Memory B cell (primary cell): ENCODE results near the gene IQSEC1.

Source experiments
- ATAC-seq: fragments of 150-1000 bp; cut with Tn5 transposase; 2 replicates; pipeline ENCODE4 v1.10.0; 2021; ENCODE audit warnings: low read depth, mild to moderate bottlenecking, moderate library complexity
- DNase-seq, 2 donors: peaks; one replicate each; pipeline ENCODE4 v3.0.0; 2022; ENCODE audit warnings: low spot score in 2 of 2
- H3K27ac Mint-ChIP-seq: one replicate; pipeline ENCODE4 v1.8.0; 2022; ENCODE audit warnings: mild to moderate bottlenecking, moderate library complexity, mixed read lengths
- H3K27me3 Mint-ChIP-seq: one replicate; pipeline ENCODE4 v1.8.0; 2022; ENCODE audit warnings: mixed read lengths
- H3K36me3 Mint-ChIP-seq: one replicate; pipeline ENCODE4 v1.8.0; 2022; ENCODE audit warnings: mild to moderate bottlenecking, mixed read lengths
- H3K4me1 Mint-ChIP-seq: one replicate; pipeline ENCODE4 v1.8.0; 2022; ENCODE audit warnings: mixed read lengths
- H3K4me3 Mint-ChIP-seq: one replicate; pipeline ENCODE4 v1.8.0; 2022; ENCODE audit warnings: mild to moderate bottlenecking, moderate library complexity, mixed read lengths
- H3K9me3 Mint-ChIP-seq: one replicate; pipeline ENCODE4 v1.8.0; 2022; ENCODE audit warnings: mixed read lengths

The IQSEC1 gene

GRCh38 chr3:12939137-12939536 is 134.1 kb downstream of the IQSEC1 start:
- Mint-ChIP-seq H3K4me3 (no peak overlapping the region), H3K4me1 (peaks cover 11% of the 10 kb centered on the region), H3K36me3 (peaks cover 23% of the 10 kb centered on the region), H3K9me3 (no peaks in the 10 kb centered on the region), H3K27ac (peak overlapping the region; percentile 74), H3K27me3 (no peaks in the 10 kb centered on the region)
- ATAC-seq = no peak
- DNase-seq = no peak

DNA sequence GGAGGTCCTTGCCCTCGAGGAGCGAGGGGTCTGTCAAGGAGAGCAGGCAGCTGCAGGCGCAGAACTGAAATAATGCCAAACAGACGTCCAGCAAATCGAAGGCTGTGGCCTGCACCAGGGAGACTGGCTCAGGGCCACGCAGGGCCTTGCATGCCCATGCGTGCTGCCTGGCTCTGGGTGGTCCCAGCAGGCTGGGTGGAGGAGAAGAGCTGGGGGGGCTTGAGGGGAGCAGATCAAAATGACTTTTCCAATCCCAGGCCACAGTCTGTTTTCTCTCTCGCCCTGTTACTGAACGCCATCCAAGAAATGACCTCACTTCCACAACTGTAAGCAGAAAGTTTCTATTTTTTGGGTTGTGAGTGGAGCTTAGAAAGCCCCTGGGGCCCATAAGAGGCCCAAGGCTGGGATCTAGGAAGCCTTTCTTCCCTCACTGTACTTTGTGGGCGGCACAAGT is 134.9 kb downstream of the IQSEC1 start:
- peaks cover 11% of the 10 kb centered on the region for H3K4me1 Mint-ChIP-seq
- no peak for ATAC-seq
- H3K9me3 Mint-ChIP-seq = no peaks in the 10 kb centered on the region
- H3K27ac Mint-ChIP-seq = no peak overlapping the region
- H3K4me3 Mint-ChIP-seq = no peak overlapping the region
- H3K36me3 Mint-ChIP-seq = peaks cover 23% of the 10 kb centered on the region
- DNase-seq = no peak
- no peaks in the 10 kb centered on the region for H3K27me3 Mint-ChIP-seq

- Mint-ChIP-seq H3K27me3 (no peaks in the 10 kb centered on the region), H3K4me3 (no peak overlapping the region), H3K9me3 (no peaks in the 10 kb centered on the region), H3K27ac (no peak overlapping the region), H3K36me3 (peaks cover 26% of the 10 kb centered on the region), H3K4me1 (peaks cover 13% of the 10 kb centered on the region)
- DNase-seq (no peak), ATAC-seq (no peak)
Observed at GRCh38 chr3:12935861-12936830, 137.1 kb downstream of the IQSEC1 start.

GRCh38 chr3:12935023-12935860 is 138.0 kb downstream of the IQSEC1 start:
- Mint-ChIP-seq H3K4me3 (no peak overlapping the region), H3K27ac (peak overlapping the region; percentile 24)

DNA sequence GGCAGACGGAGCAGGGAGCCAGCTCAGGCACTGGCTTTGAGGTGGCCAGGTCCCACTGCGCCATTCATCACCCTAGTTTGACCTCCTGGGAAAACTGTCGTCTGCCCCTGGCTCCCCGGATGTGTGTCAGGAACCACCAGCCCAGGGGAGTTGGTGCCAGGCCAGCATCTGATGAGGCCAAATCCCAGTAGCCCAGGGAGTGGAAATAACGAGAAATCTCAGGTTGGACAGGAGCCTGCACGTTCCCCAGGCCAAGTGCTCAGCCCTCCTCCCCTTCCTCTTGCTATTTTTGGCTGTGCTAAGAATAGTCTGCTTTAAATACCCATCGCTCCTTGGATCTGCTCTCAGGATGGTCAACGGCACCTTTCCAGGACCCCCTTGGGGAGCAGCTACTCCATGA is 138.8 kb downstream of the IQSEC1 start:
- Mint-ChIP-seq H3K27ac (peak overlapping the region; percentile 24), H3K36me3 (peaks cover 21% of the 10 kb centered on the region)

More at GRCh38 chr3:12935023-12935860, 138.0 kb downstream of the IQSEC1 start:
- no peaks in the 10 kb centered on the region for H3K27me3 Mint-ChIP-seq
- ATAC-seq (no peak), DNase-seq (no peak)
- peaks cover 24% of the 10 kb centered on the region for H3K36me3 Mint-ChIP-seq
- no peaks in the 10 kb centered on the region for H3K9me3 Mint-ChIP-seq
- H3K4me1 Mint-ChIP-seq = peaks cover 13% of the 10 kb centered on the region

DNA sequence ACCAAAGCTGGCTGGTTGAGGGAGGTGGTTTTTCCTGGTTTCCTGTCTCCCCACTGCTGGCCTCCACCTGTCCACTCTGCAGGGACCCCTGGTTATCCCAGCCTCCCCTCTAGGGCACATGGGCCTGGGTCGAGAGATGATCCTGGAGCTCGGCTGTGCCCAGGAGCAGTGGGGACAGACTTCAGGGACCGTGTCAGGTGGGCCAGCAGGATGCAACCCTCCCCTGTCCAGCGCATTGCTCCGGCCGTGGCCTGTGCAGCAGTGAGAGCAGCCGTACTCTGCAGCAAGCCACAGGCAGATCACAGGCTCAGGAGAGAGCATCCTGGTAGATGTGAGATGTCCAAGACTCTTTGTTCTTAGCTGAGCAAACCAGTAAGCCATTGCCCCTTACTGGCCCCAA is 139.3 kb downstream of the IQSEC1 start:
- Mint-ChIP-seq H3K4me1 (peaks cover 10% of the 10 kb centered on the region), H3K27ac (no peak overlapping the region), H3K9me3 (no peaks in the 10 kb centered on the region), H3K27me3 (no peaks in the 10 kb centered on the region), H3K36me3 (peaks cover 18% of the 10 kb centered on the region), H3K4me3 (no peak overlapping the region)
- ATAC-seq (no peak), DNase-seq (no peak)

More for the DNA sequence above, 138.8 kb downstream of the IQSEC1 start:
- ATAC-seq = no peak
- Mint-ChIP-seq H3K9me3 (no peaks in the 10 kb centered on the region), H3K27me3 (no peaks in the 10 kb centered on the region), H3K4me3 (no peak overlapping the region), H3K4me1 (peaks cover 10% of the 10 kb centered on the region)
- no peak for DNase-seq

DNA sequence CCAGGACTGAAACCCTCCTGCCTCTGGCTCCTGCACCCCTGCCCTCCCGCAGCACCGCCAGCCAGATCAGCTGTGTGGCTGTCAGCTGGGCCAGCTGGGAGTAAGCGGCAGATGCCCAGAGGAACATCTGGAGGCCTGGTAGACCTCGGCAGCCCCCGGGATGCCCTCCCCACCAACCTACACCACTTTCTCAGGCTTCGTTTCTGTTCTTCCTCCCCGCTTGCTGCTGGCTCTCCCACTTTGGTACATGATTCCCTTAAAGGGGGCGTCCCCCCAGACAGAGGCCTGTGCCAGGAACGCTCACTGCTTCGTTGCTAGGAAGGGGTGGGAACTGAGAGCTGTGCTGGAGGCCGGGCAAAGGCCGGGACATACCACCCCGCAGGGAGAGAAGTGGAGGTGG is 140.5 kb downstream of the IQSEC1 start:
- H3K4me3 Mint-ChIP-seq = no peak overlapping the region
- peaks cover 17% of the 10 kb centered on the region for H3K4me1 Mint-ChIP-seq
- DNase-seq = no peak
- no peak overlapping the region for H3K27ac Mint-ChIP-seq
- peaks cover 18% of the 10 kb centered on the region for H3K36me3 Mint-ChIP-seq
- no peaks in the 10 kb centered on the region for H3K9me3 Mint-ChIP-seq
- no peak for ATAC-seq
- no peaks in the 10 kb centered on the region for H3K27me3 Mint-ChIP-seq

DNA sequence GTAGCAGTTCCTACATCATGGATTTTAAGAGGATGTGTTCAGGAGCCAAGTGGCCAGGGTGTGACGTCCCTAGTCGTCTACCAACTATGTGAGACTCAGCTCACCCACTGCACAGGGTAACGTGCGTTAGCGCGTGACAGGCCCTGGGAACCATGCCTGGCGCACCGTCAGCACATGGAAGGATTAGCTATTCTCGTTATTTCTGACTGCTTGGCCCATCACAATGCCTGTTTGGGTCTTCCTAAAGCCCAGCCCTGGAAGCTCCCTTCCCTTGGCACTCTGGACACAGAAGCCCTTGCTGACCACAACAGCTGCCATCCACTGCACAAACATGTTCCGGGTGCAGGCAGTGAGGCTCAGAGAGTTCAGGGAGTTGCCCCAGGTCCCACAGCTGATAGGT is 140.9 kb downstream of the IQSEC1 start:
- no peaks in the 10 kb centered on the region for H3K27me3 Mint-ChIP-seq
- peaks cover 21% of the 10 kb centered on the region for H3K4me1 Mint-ChIP-seq
- DNase-seq (no peak), ATAC-seq (no peak)
- H3K36me3 Mint-ChIP-seq = peaks cover 18% of the 10 kb centered on the region
- H3K27ac Mint-ChIP-seq = no peak overlapping the region
- H3K4me3 Mint-ChIP-seq = no peak overlapping the region
- no peaks in the 10 kb centered on the region for H3K9me3 Mint-ChIP-seq

DNA sequence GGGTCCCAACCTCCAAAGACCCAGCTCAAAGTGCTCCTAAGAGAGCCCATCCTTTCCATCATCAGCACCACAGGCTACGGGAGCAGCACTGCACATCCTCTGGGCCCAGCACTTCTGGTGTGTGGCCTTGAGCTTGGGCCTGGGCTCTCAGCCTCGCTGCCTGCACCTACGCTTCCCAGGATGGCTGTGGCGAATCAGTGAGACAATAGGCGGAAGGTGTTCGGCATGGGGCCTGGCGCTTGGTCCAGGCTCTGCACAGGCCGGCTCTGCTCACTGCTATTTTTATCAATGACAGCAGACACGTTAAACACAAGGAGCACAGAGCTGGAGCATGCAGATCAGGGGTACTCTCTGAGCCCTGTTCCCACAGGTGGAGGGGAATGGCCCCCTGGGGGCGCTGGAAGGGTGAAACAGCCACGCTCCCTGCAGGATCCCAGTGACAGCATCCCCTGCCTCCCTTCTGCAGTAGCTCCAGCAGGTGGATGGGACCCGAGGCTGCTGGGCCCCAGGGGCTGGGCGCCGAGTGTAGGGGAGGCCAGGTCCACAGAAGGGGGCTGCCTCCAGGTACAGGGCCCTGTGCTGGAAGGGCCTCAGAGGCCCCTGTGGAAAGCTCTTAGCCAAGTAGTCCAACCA is 141.8 kb downstream of the IQSEC1 start:
- Mint-ChIP-seq H3K4me3 (no peak overlapping the region), H3K9me3 (no peaks in the 10 kb centered on the region), H3K36me3 (peaks cover 14% of the 10 kb centered on the region), H3K4me1 (peaks cover 25% of the 10 kb centered on the region), H3K27me3 (no peaks in the 10 kb centered on the region), H3K27ac (no peak overlapping the region)
- ATAC-seq = no peak
- DNase-seq = no peak

GRCh38 chr3:12929801-12930200 is 143.4 kb downstream of the IQSEC1 start:
- no peak for ATAC-seq
- no peaks in the 10 kb centered on the region for H3K9me3 Mint-ChIP-seq
- H3K4me3 Mint-ChIP-seq = no peak overlapping the region
- H3K4me1 Mint-ChIP-seq = peaks cover 32% of the 10 kb centered on the region
- H3K27ac Mint-ChIP-seq = no peak overlapping the region
- DNase-seq = no peak
- H3K27me3 Mint-ChIP-seq = no peaks in the 10 kb centered on the region
- peaks cover 11% of the 10 kb centered on the region for H3K36me3 Mint-ChIP-seq

DNA sequence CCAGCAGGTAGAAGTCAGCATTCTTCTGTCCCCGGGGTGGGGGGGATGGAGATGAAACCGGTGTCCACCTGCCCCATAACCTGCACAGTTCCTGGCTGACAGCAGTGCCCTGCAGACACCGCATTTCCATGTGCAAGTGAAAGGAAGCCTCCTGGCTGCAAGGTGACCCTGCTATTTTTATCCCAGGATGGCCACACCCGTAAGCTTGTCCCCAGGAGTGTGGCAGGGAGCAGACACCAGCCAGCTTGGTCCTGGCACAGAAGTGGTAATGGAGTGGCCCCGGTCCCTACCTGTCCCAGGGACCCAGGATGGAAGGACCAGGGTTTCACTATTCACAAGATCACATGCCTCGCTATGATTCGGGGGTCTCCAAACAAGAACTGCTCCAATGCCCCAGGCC is 146.6 kb downstream of the IQSEC1 start:
- H3K9me3 Mint-ChIP-seq = no peaks in the 10 kb centered on the region
- H3K4me1 Mint-ChIP-seq = peaks cover 35% of the 10 kb centered on the region
- no peaks in the 10 kb centered on the region for H3K27me3 Mint-ChIP-seq
- DNase-seq = no peak
- H3K4me3 Mint-ChIP-seq = no peak overlapping the region
- ATAC-seq = no peak
- peak overlapping the region; percentile 31 for H3K27ac Mint-ChIP-seq
- H3K36me3 Mint-ChIP-seq = peaks cover 14% of the 10 kb centered on the region

- H3K36me3 Mint-ChIP-seq = peaks cover 18% of the 10 kb centered on the region
- H3K4me1 Mint-ChIP-seq = peaks cover 35% of the 10 kb centered on the region
- ATAC-seq (no peak), DNase-seq (no peak)
- no peaks in the 10 kb centered on the region for H3K9me3 Mint-ChIP-seq
- H3K27me3 Mint-ChIP-seq = no peaks in the 10 kb centered on the region
- no peak overlapping the region for H3K4me3 Mint-ChIP-seq
- peak overlapping the region; percentile 62 for H3K27ac Mint-ChIP-seq
Observed at GRCh38 chr3:12925648-12926047, 147.6 kb downstream of the IQSEC1 start.

- peak; percentile 29 for DNase-seq
- Mint-ChIP-seq H3K9me3 (no peaks in the 10 kb centered on the region), H3K36me3 (peaks cover 13% of the 10 kb centered on the region), H3K4me3 (peak overlapping the region; percentile 60), H3K27ac (peak overlapping the region; percentile 62), H3K4me1 (peaks cover 30% of the 10 kb centered on the region), H3K27me3 (no peaks in the 10 kb centered on the region)
- ATAC-seq = peak; percentile 89
Observed at GRCh38 chr3:12924437-12924836, 148.8 kb downstream of the IQSEC1 start.
